H9 (cell line): ENCODE measurements around the gene URAD. TPM values are rescaled to one million over a fixed set of nuclear protein-coding genes. Genes with fewer than 3 reads are reported as not detected.

Experiments
- DNase-seq: peaks from one replicate; pipeline ENCODE4 v3.0.0-alpha.2; 2017
- H2AFZ ChIP-seq: one replicate; pipeline ENCODE4 v1.6.1; 2013; ENCODE audit warnings: mild to moderate bottlenecking, low read length, control low read depth, moderate library complexity
- H2AK5ac ChIP-seq: 2 replicates; pipeline ENCODE4 v1.6.1; 2013; ENCODE audit warnings: low read length, control low read depth, mixed read lengths; ENCODE audit not compliant: insufficient read length
- H2BK120ac ChIP-seq: one replicate; pipeline ENCODE4 v1.6.1; 2013; ENCODE audit warnings: low read depth, mild to moderate bottlenecking, low read length, control low read depth, inconsistent platforms; ENCODE audit not compliant: poor library complexity, severe bottlenecking
- H2BK12ac ChIP-seq: 2 replicates; pipeline ENCODE4 v1.6.1; 2013; ENCODE audit warnings: low read length, control low read depth, mixed read lengths, low read depth; ENCODE audit not compliant: insufficient read length
- H2BK15ac ChIP-seq: 2 replicates; pipeline ENCODE4 v1.6.1; 2013; ENCODE audit warnings: low read depth, low read length, control low read depth
- H2BK20ac ChIP-seq: one replicate; pipeline ENCODE4 v1.6.1; 2013; ENCODE audit warnings: low read depth, mild to moderate bottlenecking, low read length, control low read depth, inconsistent platforms; ENCODE audit not compliant: poor library complexity, severe bottlenecking
- H2BK5ac ChIP-seq: 2 replicates; pipeline ENCODE4 v1.6.1; 2013; ENCODE audit warnings: low read length, control low read depth, mixed read lengths; ENCODE audit not compliant: insufficient read length
- H3K14ac ChIP-seq: 2 replicates; pipeline ENCODE4 v1.6.1; 2013; ENCODE audit warnings: low read length, control low read depth; ENCODE audit not compliant: insufficient read depth
- H3K18ac ChIP-seq: 2 replicates; pipeline ENCODE4 v1.6.1; 2013; ENCODE audit warnings: low read depth, mild to moderate bottlenecking, mixed read lengths, low read length, control low read depth; ENCODE audit not compliant: insufficient read length
- H3K23ac ChIP-seq: 2 replicates; pipeline ENCODE4 v1.6.1; 2013; ENCODE audit warnings: low read length, control low read depth, mixed read lengths, low read depth; ENCODE audit not compliant: insufficient read length
- H3K23me2 ChIP-seq: 2 replicates; pipeline ENCODE4 v1.6.1; 2013; ENCODE audit warnings: low read depth, mild to moderate bottlenecking, mixed read lengths, low read length, control low read depth; ENCODE audit not compliant: insufficient read length, poor library complexity, severe bottlenecking
- H3K27ac ChIP-seq: 2 replicates; pipeline ENCODE4 v1.5.1; 2013; ENCODE audit warnings: low read length, control low read depth, mixed read lengths, low read depth; ENCODE audit not compliant: insufficient read length
- H3K27me3 ChIP-seq: 2 replicates; pipeline ENCODE4 v1.6.1; 2013; ENCODE audit warnings: low read length, control low read depth, inconsistent platforms; ENCODE audit not compliant: insufficient read depth
- H3K4ac ChIP-seq: 2 replicates; pipeline ENCODE4 v1.6.1; 2013; ENCODE audit warnings: low read depth, mild to moderate bottlenecking, control low read depth, inconsistent platforms, low read length, moderate library complexity
- H3K4me1 ChIP-seq: 2 replicates; pipeline ENCODE4 v1.6.1; 2013; ENCODE audit warnings: low read length, control low read depth, inconsistent platforms; ENCODE audit not compliant: insufficient read depth
- H3K4me2 ChIP-seq: 2 replicates; pipeline ENCODE4 v1.6.1; 2013; ENCODE audit warnings: low read length, control low read depth, mixed read lengths; ENCODE audit not compliant: insufficient read length, insufficient read depth
- H3K56ac ChIP-seq: 2 replicates; pipeline ENCODE4 v1.6.1; 2013; ENCODE audit warnings: low read depth, mild to moderate bottlenecking, mixed read lengths, low read length, control low read depth; ENCODE audit not compliant: insufficient read length
- H3K79me1 ChIP-seq: 2 replicates; pipeline ENCODE4 v1.6.1; 2013; ENCODE audit warnings: low read depth, mild to moderate bottlenecking, moderate library complexity, low read length, control low read depth, inconsistent platforms; ENCODE audit not compliant: insufficient read depth, poor library complexity, severe bottlenecking
- H3K79me2 ChIP-seq: 2 replicates; pipeline ENCODE4 v1.6.1; 2013; ENCODE audit warnings: low read length, control low read depth, inconsistent platforms; ENCODE audit not compliant: insufficient read depth
- H3K9ac ChIP-seq: 2 replicates; pipeline ENCODE4 v1.6.1; 2013; ENCODE audit warnings: low read length, control low read depth, mixed read lengths; ENCODE audit not compliant: insufficient read length; ENCODE audit errors: extremely low read depth
- H3K9me3 ChIP-seq: one replicate; pipeline ENCODE4 v1.6.1; 2013; ENCODE audit warnings: low read depth, low read length, inconsistent platforms; ENCODE audit not compliant: control insufficient read depth
- H3T11ph ChIP-seq: one replicate; pipeline ENCODE4 v1.6.1; 2013; ENCODE audit warnings: mild to moderate bottlenecking, low read length, control low read depth, inconsistent platforms
- H4K20me1 ChIP-seq: one replicate; pipeline ENCODE4 v1.6.1; 2013; ENCODE audit not compliant: control insufficient read depth, insufficient read length, insufficient read depth
- H4K5ac ChIP-seq: 2 replicates; pipeline ENCODE4 v1.6.1; 2013; ENCODE audit warnings: low read depth, mild to moderate bottlenecking, mixed read lengths, low read length, control low read depth; ENCODE audit not compliant: insufficient read length
- H4K8ac ChIP-seq: replicated peaks from 2 replicates; pipeline ENCODE4 v1.6.1; 2013; ENCODE audit warnings: low read length, control low read depth, mixed read lengths, low read depth; ENCODE audit not compliant: insufficient read length
- H4K91ac ChIP-seq: 2 replicates; pipeline ENCODE4 v1.6.1; 2013; ENCODE audit warnings: low read depth, mild to moderate bottlenecking, moderate library complexity, mixed read lengths, low read length, control low read depth; ENCODE audit not compliant: insufficient read length
- H3K27ac Mint-ChIP-seq, 3 experiments: 2 replicates in 2 of 3; 3 replicates in 1 of 3; pipeline ENCODE4 v1.8.0; 2020 to 2021; ENCODE audit warnings: mixed read lengths in 3 of 3, mild to moderate bottlenecking in 1 of 3, moderate library complexity in 1 of 3
- H3K27me3 Mint-ChIP-seq: 2 replicates; pipeline ENCODE4 v1.8.0; 2021; ENCODE audit warnings: low read depth, mild to moderate bottlenecking, moderate library complexity, mixed read lengths
- H3K36me3 Mint-ChIP-seq, 3 experiments: 2 replicates in 2 of 3; 3 replicates in 1 of 3; pipeline ENCODE4 v1.8.0; 2020 to 2021; ENCODE audit warnings: low read depth in 3 of 3, mixed read lengths in 3 of 3; ENCODE audit not compliant: insufficient read depth in 1 of 3
- H3K4me1 Mint-ChIP-seq, 2 experiments: 2 replicates each; pipeline ENCODE4 v1.8.0; 2020; ENCODE audit warnings: mixed read lengths in 2 of 2
- H3K4me3 Mint-ChIP-seq, 2 experiments: 2 replicates in 1 of 2; 3 replicates in 1 of 2; pipeline ENCODE4 v1.8.0; 2020 to 2021; ENCODE audit warnings: mild to moderate bottlenecking in 2 of 2, mixed read lengths in 2 of 2, moderate library complexity in 1 of 2
- H3K9me3 Mint-ChIP-seq, 2 experiments: 2 replicates in 1 of 2; 3 replicates in 1 of 2; pipeline ENCODE4 v1.8.0; 2020; ENCODE audit warnings: mild to moderate bottlenecking in 2 of 2, mixed read lengths in 2 of 2, moderate library complexity in 1 of 2
- total RNA-seq: library from RNA; stranded (reverse); gene quantifications from 2 replicates; pipeline ENCODE4 v1.2.1, GENCODE V29; 2021
- TF ChIP-seq, protein P1 (sequence below): fragments of 200-600 bp; sonication (generic); conservative IDR thresholded peaks from 3 replicates; pipeline ENCODE4 v1.8.0; 2021; ENCODE audit warnings: antibody characterized with exemption, mild to moderate bottlenecking

Gene URAD
- total RNA-seq, 1 experiment from 2014 or later = not detected

DNA sequence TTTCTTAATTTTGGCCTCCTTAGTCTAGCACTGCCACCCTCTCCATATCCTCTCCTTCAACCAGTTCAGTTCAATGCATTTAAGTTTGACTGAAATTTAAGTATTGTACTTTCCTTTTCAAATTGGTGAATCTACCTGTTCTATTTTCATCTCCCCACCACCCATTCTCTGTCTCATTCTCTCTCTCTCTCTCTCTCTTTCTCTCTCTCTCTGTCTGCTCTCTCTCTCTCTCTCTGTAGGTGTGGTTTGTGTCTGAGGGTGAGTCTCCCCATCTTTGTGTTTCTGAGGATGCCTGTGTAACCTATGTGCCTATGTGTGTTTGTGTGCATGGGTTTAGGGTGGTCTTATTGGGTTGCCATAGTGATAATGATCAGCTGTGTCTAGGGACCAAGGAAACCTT is 58.6 kb downstream of the URAD start:
- no peaks in the 10 kb centered on the region for H3K79me2 ChIP-seq
- no peak overlapping the region for H2AFZ ChIP-seq
- H3K18ac ChIP-seq = no peak overlapping the region
- Mint-ChIP-seq H3K27me3 (peaks cover 91% of the 10 kb centered on the region), H3K27ac (no peak overlapping the region), H3K4me1 (peaks cover 2 to 26% of the 10 kb centered on the region in 2 experiments; a peak in 3 of 4 replicates), H3K9me3 (peaks cover 2 to 4% of the 10 kb centered on the region in 2 experiments; a peak in 3 of 5 replicates), H3K36me3 (no peaks in the 10 kb centered on the region), H3K4me3 (no peak overlapping the region; a peak in 1 of 5 replicates)
- H3K27ac ChIP-seq = no peak overlapping the region
- H2BK12ac ChIP-seq = no peak overlapping the region
- H3K4ac ChIP-seq = no peak overlapping the region
- H3K4me1 ChIP-seq = no peaks in the 10 kb centered on the region
- H3K4me2 ChIP-seq = no peak overlapping the region
- no peak overlapping the region for H2AK5ac ChIP-seq
- H3K23ac ChIP-seq = no peak overlapping the region
- H3T11ph ChIP-seq = no peak overlapping the region
- no peak overlapping the region for H2BK20ac ChIP-seq
- H3K14ac ChIP-seq = no peak overlapping the region
- TF ChIP-seq, protein P1, sequence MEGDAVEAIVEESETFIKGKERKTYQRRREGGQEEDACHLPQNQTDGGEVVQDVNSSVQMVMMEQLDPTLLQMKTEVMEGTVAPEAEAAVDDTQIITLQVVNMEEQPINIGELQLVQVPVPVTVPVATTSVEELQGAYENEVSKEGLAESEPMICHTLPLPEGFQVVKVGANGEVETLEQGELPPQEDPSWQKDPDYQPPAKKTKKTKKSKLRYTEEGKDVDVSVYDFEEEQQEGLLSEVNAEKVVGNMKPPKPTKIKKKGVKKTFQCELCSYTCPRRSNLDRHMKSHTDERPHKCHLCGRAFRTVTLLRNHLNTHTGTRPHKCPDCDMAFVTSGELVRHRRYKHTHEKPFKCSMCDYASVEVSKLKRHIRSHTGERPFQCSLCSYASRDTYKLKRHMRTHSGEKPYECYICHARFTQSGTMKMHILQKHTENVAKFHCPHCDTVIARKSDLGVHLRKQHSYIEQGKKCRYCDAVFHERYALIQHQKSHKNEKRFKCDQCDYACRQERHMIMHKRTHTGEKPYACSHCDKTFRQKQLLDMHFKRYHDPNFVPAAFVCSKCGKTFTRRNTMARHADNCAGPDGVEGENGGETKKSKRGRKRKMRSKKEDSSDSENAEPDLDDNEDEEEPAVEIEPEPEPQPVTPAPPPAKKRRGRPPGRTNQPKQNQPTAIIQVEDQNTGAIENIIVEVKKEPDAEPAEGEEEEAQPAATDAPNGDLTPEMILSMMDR = no peak
- no peak overlapping the region for H4K91ac ChIP-seq
- no peaks in the 10 kb centered on the region for H3K9me3 ChIP-seq
- no peak overlapping the region for H4K8ac ChIP-seq
- H4K20me1 ChIP-seq = no peaks in the 10 kb centered on the region
- H3K27me3 ChIP-seq = peaks cover 77% of the 10 kb centered on the region
- H3K56ac ChIP-seq = no peak overlapping the region
- H3K79me1 ChIP-seq = no peaks in the 10 kb centered on the region
- no peak for DNase-seq
- H4K5ac ChIP-seq = no peak overlapping the region
- H3K23me2 ChIP-seq = no peaks in the 10 kb centered on the region
- H2BK15ac ChIP-seq = no peak overlapping the region
- H3K9ac ChIP-seq = no peak overlapping the region
- no peak overlapping the region for H2BK5ac ChIP-seq
- no peak overlapping the region for H2BK120ac ChIP-seq
